ENCODE measurements around the gene IVNS1ABP.

Gene IVNS1ABP

DNA sequence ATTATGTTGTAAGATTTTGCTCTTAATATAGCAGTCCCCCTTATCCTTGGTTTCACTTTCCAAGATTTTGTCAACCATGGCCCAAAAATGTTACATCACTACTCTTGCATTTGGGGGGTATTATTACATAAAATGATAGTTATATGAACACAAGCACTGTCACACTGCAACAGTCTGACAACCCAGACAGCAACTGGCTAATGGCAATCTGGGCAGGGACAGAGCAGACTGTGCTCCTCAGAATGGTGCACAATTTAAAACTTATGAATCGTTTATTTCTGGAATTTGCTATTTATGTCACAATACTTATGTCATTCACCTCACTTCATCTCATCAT lies 2.1 kb upstream of the IVNS1ABP start:
- H3K4me3 ChIP-seq (replicated peaks; ENCODE audit: low read depth, low read length) = no peak overlapping the region
- TF ChIP-seq, protein P1, sequence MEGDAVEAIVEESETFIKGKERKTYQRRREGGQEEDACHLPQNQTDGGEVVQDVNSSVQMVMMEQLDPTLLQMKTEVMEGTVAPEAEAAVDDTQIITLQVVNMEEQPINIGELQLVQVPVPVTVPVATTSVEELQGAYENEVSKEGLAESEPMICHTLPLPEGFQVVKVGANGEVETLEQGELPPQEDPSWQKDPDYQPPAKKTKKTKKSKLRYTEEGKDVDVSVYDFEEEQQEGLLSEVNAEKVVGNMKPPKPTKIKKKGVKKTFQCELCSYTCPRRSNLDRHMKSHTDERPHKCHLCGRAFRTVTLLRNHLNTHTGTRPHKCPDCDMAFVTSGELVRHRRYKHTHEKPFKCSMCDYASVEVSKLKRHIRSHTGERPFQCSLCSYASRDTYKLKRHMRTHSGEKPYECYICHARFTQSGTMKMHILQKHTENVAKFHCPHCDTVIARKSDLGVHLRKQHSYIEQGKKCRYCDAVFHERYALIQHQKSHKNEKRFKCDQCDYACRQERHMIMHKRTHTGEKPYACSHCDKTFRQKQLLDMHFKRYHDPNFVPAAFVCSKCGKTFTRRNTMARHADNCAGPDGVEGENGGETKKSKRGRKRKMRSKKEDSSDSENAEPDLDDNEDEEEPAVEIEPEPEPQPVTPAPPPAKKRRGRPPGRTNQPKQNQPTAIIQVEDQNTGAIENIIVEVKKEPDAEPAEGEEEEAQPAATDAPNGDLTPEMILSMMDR (IDR thresholded peaks at IDR 0.05; ENCODE audit: low read length, missing control alignments) = no peak
- no peak for DNase-seq (ENCODE audit: low read depth)

DNA sequence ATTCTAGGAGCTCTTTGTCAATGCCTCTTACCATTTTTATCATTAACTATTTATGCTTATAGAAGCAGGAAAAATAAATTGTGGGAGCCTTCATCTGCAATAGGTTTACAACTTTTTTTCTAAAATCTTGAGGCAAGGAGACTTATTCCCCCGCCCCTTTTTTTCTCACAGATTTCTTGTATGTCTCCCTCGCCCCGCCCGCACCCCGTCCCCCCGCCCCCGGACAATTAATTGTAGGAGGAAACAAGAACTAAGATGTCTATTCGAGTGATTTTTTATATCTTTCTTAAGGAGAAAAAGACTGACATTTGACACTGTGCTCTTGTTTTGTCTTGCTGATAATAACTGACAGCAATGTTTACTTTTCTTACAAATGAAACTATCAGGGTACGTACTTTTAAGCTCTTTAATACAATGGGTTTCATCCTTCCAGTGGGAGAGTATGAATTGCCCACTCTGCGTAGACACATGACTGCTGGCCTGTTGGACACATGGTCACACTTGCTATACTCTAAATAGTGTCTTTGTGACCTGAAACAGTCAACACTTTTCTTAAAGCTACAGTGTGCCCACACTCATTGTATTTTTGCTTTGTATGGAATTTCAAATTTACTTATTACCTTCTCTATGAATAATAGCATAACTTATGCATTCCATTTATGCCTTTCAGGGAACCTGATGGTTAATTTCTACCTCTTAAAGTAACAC lies 1.5 kb upstream of the IVNS1ABP start:
- no peak for DNase-seq (ENCODE audit: low read depth)
- TF ChIP-seq, protein P1 (IDR thresholded peaks at IDR 0.05; ENCODE audit: low read length, missing control alignments) = no peak
- H3K4me3 ChIP-seq (replicated peaks; ENCODE audit: low read depth, low read length) = no peak overlapping the region

DNA sequence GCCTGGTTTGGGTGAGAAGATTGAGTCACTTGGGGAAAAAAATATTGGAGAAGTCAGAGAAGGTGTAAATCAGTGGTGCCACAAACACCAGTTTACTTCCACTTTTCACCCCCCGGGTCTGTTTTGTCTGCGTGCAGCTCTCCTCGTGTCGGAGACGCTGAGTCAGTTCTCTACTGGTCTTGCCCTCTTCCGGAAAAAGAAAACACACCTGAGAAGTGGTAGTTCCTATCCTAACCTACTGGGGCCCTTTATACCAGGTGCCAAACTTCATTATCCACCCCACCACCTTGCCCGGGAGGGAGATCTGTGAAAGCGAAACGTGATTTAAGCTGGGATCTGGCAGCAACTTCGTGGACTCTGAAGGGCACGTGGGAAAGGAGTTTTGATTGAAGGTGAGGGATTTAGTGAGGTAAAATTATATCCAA lies 855 bp upstream of the IVNS1ABP start:
- TF ChIP-seq, protein P1 (IDR thresholded peaks at IDR 0.05; ENCODE audit: low read length, missing control alignments) = no peak
- peak overlapping the region; percentile 94 for H3K4me3 ChIP-seq (replicated peaks; ENCODE audit: low read depth, low read length)
- DNase-seq (ENCODE audit: low read depth) = no peak

DNA sequence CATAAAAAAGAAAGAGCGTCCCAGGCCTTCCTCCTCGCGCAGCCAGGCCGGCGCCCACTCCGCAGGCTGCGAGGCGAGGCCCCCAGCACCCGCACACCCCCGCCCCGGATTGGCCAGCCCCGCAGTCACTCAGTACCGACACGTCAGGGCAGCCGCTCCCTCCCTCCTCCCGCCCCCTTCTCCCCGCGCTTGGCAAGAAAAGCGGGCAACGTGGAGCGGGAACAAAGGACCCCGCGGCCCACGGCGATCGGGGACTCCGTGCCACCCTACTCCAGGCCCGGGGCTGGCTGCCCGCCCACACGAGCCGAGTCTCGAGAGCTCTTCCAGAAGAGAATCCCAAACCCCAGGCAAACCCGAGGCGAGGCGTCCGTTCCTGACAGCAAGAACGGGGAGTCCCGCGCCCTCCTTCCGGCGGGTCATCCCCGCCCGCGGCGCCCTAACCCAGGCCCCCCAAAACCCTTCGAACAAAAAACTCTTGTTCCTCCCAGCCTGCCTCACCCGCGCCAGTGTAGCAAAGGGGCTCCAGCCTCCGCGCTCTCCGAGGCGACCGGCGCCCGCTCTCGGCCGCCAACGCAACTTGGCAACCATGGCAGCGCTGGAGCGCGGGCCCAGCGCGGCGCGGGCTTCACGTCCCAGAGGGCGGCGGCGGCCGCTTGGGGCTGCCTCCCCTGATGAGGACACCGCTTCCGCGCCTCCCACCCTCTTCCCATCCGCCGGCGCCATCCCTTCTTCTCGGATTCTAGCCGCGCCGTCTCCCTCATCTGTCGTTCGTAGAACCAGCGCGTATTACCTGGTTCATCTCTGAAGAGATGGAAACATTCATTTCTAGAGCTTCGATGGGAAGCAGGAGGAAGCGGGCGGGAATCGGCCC lies 645 bp downstream of the IVNS1ABP start:
- DNase-seq (ENCODE audit: low read depth) = peak; percentile 90
- TF ChIP-seq, protein P1 (IDR thresholded peaks at IDR 0.05; ENCODE audit: low read length, missing control alignments) = no peak

DNA sequence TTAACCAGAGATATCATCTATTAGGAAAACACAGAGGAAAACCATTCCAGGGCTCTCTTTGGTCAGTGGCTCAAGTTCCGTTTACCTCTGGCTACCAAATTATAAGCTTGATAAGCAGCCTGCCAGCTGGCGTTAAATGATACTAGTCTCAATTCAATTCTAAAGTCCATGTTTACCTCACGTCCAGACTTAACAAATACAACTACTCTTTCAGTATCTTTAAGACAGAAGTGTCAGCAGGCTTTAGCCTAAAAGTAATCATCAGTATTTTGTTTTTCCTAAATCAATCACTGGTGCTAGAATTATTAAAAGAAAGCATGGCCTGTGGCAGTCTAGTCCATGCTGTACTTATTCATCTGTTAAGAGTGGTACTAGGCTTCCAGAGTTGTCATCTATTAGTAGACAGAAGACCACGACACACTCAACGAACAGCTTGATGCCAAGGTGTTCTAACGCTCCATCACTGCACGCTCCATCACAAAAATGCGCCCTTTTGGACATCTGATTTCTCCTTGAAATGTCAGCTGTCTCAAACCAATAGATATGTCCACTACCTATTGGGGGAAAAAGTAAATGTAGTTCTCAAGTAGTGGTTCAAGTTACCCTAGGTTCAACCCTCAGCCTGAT lies 1.5 kb downstream of the IVNS1ABP start:
- H3K4me3 ChIP-seq (replicated peaks; ENCODE audit: low read depth, low read length) = peak overlapping the region; percentile 94
- TF ChIP-seq, protein P1 (IDR thresholded peaks at IDR 0.05; ENCODE audit: low read length, missing control alignments) = no peak

More for the DNA sequence above, 645 bp downstream of the IVNS1ABP start:
- H3K4me3 ChIP-seq (replicated peaks; ENCODE audit: low read depth, low read length) = peak overlapping the region; percentile 94

DNA sequence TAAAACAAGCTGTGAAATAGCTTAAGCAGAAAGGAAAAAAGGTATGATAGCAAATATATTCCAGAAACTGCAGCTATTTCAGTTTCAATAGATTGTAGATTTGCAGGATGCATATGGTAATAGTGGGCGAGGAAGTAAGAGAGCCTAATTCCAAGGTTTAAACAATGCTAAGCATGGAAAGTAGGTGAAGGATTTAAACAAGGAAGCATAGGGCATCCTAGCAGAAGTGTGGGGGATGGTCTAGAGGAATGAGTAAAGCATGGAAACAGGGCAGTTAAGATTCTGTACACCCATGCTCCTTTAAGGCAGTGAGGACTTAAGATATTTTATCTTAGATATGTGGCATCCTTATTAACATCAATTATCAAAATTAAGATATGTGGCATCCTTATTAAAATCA lies 2.6 kb downstream of the IVNS1ABP start:
- TF ChIP-seq, protein P1 (IDR thresholded peaks at IDR 0.05; ENCODE audit: low read length, missing control alignments) = no peak
- peak overlapping the region; percentile 94 for H3K4me3 ChIP-seq (replicated peaks; ENCODE audit: low read depth, low read length)
- no peak for DNase-seq (ENCODE audit: low read depth)

More for the DNA sequence above, 1.5 kb downstream of the IVNS1ABP start:
- no peak for DNase-seq (ENCODE audit: low read depth)

Measured in fibroblast of pulmonary artery (primary cell).